ENCODE data around the gene CCN5.
"Not testable (repeated sequence)": the region's sequence is repeated elsewhere in the genome, so short reads cannot be mapped to it uniquely, and the experiment has no call there.

CCN5 gene

DNA sequence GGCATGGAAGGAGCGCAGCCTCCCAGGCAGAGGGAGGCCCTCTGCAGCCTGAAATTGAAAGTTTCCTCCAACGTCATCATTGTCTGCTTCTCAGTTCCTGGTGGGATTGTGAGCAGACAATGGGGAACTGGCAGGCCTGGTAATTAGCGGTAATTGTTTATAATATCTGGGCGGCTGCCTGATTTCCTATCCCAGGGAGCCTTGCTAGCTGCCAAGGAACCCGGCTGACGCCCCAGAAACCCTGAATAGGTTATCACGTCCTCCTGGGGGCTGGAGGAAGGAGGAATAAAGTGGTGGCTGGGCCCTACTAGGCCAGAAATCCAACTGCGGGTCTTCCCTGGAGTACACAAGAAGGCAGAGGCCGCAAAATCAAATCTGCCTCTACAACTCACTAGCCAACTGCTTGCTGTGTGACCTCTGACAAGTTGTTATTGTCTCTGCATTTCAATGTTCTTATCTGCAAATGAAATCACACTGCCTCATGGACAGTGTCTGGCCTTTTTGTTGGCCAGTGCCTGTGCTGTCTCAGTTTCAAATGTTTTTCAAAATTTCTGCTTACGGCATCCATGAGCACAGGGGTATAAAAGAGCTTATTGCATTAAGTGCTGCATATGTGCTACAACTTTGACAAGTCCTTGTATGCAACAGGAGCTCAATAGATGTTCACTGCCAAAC, 47.4 kb downstream of the CCN5 start:
- DNase-seq = no peak

DNA sequence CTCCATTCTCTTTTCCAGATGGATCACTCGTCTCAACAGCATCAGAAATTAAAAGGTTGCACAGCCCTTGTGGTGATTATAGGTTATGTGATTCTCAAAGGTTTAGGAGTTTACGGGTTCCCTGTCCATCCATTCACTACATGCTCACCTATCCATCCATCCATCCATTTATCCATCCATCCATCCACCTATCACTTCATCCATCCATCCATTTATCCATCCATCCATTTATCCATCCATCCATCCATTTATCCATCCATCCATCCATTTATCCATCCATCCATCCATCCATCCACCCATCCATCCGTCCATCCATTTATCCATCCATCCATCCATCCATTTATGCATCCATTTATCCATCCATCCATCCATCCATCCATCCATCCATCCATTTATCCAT, 48.6 kb downstream of the CCN5 start:
- DNase-seq = not testable (repeated sequence)

DNA sequence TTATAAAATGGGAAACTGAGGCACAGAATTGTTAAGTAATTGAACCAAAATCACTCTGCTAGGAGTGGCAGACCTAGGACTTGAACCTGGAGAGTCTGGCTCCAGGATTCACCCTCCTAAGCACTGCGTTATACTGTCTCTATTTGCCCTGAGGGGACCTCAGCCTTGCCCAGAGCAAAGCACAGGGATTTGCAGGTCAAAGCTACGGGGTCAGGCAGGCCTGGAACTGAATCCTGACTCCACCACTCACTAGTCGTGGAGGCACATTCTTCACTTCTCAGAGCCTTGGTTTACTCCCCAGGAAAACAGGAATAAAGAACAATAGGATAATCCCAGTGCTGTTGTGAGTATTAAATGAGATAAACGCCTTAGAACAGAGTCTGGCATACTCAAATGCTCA, 49.9 kb downstream of the CCN5 start:
- no peak for DNase-seq

DNA sequence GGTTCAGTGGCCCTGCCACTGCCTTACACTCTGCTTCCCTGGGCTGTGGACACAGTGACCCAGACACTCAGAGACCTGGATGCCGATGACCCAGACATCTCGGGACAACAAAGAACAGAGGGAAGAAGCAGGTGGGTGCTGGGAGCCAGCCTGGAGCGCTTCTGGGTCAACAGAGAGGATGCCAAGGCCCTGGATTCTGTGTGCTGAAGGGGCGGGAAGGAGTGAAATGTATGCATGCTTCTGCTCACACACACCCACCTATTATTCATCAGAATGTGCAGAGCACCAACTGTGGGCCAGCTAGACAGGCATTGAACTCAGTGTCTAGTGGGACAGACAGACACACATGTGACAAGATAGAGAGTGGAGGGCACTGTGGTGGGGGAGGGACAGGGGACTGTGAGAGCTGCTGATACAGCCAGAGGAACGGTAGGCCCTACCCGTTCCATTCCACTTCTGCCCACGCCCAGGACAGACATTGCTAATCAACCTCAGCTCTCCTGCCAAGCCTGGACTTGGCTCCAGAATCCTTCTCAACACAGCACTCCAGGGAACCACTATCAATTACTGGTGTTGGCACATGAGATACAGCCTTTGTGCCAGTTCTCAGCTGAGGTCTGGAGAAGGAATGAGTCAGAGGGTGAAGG, 50.7 kb downstream of the CCN5 start:
- no peak for DNase-seq

DNA sequence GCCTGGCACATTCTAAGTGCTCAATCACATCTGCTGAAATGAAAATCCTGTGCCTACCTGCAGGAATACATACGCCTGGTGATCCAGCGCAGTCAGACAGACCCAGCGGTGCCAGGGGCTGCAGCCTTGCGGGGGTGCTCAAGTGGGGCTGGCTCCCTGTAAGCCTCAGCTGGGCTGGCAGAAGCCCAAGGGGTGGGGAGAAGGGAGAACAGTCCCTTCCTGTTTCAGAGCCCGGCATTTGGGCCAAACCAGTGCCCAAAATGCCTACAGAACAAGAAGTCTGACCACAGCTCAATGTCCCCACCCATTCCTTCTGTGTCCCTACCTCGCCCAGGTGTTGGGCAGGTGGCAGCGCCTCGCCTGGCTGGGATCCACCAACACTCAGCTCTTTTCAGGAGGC, 53.1 kb downstream of the CCN5 start:
- DNase-seq = no peak

DNA sequence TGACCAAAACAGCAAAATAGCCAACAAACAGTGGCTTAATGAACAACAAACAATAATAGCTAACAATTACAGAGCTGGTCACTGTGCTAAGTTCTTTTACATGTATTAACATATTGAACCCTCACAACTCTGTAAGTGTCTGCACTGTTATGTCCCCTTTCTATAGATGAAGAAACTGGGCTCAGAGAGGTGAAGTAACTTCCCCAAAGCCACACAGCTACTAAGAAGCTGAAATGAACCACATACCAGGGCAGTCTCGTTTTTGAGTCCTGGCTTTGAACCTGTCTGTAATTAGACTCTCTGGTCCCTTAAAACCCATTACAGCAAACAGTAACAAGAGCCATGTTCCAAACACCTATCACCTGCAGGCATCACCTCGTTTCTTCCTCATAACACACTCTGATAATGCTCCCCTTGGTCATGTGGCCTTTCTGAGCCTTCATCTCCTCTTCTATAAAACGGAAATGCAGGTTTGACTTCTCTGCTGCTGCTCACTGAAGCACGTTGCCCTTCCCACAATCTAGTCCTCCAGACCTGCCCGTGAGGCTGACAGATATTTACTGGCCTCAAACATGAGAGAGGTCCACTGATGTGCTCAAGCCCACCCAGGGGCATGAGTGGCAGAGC, 53.8 kb downstream of the CCN5 start:
- DNase-seq = no peak

DNA sequence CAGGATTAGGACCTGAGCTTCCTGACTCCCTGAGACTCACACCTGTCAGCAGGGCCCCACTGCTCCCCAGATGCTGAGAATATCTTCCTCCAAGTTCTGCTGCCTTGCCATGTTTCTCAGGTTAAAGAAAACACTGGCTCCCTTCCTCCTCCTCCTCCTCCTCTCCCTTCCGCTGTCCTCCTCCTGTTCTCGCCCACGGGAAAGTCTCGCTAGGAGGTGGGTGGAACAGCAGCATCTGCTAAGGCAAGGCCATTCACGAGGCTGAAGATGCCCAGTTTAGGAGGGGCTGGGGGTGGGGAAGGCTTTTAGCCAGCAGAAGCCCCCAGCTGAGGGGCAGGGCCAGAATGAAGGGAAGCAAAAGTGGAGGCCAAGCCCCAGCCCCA, 54.3 kb downstream of the CCN5 start:
- no peak for DNase-seq

DNA sequence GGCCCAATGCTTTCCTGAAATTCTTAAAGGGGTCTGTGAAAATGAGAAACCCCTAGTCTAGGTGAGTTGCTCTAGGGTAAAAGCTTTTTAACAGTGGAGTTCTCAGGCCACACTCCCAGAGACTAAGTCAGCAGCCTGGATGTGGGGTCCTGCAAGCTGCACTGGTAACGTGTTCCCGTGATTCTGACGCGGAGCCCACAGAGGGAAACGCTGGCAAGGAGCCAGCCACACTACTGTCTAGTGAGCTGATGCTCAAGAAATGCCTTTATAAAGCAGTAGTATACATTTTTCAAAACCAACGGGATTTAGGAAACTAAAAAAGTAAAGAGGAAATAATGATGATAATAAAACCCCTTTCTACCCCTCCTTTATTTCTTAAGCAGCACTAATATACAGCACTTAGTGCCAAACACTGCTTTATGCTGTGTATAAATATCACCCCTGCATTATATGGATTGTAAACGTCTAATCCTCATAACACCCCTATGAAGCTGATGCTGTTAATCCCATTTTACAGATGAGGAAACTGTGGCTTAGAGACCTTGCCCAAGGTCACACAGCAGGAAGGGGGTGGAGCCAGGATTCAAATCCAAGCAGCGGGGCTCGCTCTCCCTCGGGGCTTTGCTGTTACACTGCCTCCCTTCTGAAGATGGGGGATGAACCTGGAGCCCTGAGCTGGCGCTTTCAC, 55.5 kb downstream of the CCN5 start:
- DNase-seq = no peak

DNA sequence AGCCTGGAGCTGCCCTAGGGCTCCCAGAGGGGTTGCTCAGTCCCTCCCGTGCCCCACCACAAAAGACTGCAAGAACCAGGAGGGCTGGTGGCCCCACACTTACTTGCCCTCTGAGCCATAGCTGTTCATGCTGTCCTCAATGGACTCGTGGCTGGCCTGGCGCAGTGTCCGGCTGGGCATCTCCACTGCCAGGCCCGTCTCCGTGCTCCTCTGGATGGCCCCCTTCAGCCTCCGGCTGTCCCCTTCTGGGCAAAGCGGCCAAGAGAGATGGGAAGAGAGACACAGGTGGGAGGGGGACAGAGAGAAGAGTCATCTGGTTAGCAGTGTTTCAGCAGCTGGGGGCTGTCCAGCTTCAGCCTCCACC, 56.0 kb downstream of the CCN5 start:
- no peak for DNase-seq

DNA sequence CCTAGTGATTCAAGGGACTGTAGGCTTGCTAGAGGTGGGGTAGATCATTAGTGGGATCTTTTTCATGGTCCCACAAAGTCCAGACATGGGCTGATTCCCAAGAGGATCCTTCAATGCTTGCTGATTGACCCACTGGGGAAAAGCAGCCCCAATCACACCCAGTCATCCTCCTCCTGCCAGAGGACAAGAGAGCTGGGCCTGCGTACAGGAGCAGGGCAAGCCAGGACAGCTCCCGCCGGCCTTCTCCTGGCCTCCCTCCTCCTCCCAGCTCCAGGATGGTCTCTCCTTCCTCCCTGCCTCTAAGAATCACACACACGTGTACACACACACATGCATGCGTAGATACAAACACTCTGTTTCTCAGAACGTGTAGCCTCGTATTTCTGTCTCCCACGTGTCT, 57.5 kb downstream of the CCN5 start:
- DNase-seq = no peak

DNA sequence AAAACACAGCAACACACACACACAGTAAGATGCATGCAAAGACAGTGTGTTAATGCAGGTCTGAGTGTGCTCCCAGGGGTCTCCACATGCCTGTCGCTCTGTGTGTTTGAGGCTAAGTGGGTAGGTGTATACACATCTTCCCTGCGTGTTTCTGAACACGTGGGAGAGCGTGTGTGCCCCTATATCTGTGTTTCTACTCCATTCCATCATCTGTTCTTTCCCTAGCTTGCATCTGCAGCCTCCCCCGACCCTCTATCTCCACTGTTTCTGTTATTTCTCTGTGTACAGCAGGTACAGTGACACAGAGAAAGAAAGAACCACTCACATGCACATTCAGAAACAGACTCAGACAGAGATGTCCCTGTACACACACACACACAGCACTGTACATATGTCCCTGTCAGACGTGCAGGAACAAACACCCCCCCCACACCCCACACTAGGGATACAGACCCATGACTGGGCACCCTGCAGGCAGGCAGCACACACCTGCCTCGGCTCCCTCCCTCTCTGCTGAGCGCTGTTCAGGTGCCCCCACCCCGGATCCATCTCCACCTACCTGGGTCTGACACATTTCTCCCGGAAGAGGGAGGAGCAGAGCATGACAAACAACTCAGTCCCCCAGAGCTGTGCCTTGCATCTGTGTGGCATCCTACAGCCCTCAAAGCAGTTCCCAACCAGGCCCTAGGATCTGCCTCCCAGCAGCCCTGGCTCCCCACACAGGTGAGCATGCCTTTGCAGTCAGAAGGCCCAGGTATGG, 58.1 kb downstream of the CCN5 start:
- DNase-seq = no peak

DNA sequence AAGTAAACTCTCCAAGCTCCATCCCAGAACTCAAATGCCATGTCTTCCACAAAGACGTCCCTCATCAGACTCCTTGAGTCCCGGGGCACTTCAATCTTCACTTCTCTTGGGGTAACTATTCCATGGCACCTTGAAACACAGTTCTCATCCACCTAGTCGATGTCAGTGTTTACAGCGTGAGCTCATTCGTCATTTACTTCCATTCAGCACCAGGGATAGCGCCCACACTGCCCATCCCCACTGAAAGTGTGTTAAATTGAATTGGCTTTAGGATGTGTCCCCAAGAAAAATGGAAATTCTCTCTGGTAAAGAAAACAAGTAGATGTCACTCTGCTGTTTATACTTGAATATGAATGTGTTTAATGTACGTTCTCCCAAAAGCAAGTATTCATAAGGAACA, 61.8 kb downstream of the CCN5 start:
- no peak for DNase-seq

Measured in activated naive CD4-positive, alpha-beta T cell treated with anti-CD3 and anti-CD28 coated beads, Interleukin-2, amount 50 U/mL, for 16 hours (primary cell).